ENCODE results near the gene MROH2A. TPM values are rescaled to one million over a fixed set of nuclear protein-coding genes. Genes with fewer than 3 reads are reported as not detected.
"Not testable (repeated sequence)": the region's sequence is repeated elsewhere in the genome, so short reads cannot be mapped to it uniquely, and the experiment has no call there.

The MROH2A gene
- total and polyA plus RNA-seq, 2 donors, result 0.32 to 7.3 TPM

DNA sequence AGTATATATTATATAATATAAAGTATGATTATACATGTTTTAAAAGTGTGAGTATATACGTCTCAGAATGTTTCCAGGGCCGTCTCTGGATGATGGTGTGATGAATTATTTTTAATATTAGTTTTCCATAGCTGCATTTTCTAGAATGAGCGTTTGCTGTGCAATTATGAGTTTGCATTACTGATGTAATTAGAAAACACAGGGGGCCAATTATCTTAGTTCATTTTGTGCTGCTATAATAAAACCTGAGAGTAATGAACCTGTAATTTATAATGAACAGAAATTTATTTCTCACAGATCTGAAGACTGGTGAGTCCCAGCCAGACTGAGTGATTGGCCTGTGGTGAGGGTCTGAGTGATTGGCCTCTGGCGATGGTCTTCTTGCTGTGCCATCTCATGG lies 80.2 kb downstream of the MROH2A start:
- WGBS, result 78% methylated on average over 4 of the region's 4 CpGs
- no peak overlapping the region for H3K27ac ChIP-seq (ENCODE audit: low read depth)
- H3K4me1 ChIP-seq (ENCODE audit: insufficient read depth), result no peaks in the 10 kb centered on the region
- no peaks in the 10 kb centered on the region for H3K36me3 ChIP-seq (ENCODE audit: insufficient read depth)
- DNase-seq (ENCODE audit: extremely low spot score), result no peak
- H3K4me3 ChIP-seq (ENCODE audit: low read depth, low read length), result no peak overlapping the region

DNA sequence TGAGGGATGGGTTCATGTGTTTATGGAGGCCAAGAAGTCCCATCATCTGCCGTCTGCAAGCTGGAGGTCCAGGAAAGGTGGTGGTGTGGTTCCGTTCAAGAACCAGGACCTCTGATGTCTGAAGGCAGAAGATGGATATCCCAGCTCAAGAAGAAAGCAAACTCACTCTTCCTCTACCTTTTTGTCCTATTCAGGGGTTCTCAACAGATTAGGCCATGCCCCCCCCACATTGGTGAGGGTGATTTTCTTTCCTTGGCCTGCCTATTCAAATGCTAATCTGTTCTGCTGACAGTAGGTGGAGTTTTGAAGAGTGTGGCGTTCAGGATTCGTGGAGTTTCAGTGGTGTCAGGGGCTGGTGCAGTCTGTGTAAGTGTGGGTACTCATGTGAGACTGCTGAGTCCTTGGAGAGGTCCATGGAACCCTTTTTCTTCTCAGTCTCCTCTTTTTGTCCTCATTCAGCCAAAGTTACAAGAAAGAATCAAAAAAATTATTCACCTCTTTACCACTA lies 84.2 kb downstream of the MROH2A start:
- no peak for DNase-seq (ENCODE audit: extremely low spot score)
- H3K4me1 ChIP-seq (ENCODE audit: insufficient read depth), result no peaks in the 10 kb centered on the region
- H3K4me3 ChIP-seq (ENCODE audit: low read depth, low read length), result no peak overlapping the region
- no peak overlapping the region for H3K27ac ChIP-seq (ENCODE audit: low read depth)
- H3K36me3 ChIP-seq (ENCODE audit: insufficient read depth), result no peaks in the 10 kb centered on the region
- 78% methylated on average over 4 of the region's 4 CpGs for WGBS

DNA sequence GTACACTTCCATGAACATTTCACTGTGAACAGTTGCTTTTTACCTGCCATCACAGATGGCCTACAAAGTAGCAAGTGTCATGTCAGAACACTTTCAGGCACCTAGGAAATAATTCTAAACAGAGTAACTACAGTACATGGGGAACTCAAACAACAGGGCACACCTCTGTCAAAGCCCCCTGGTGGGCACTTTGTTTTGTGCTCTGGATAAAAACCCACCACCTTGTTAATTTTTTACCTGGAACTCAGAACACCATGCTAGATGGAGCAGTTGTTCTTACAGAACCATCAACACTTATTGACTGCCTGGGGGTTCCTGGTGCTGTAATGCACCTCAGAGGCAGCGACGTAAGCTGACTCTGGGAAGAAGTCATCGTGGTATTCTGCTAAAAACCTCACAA lies 87.7 kb downstream of the MROH2A start:
- DNase-seq (ENCODE audit: extremely low spot score), result no peak
- Histone ChIP-seq H3K36me3 (ENCODE audit: insufficient read depth) (no peaks in the 10 kb centered on the region), H3K4me3 (ENCODE audit: low read depth, low read length) (no peak overlapping the region), H3K27ac (ENCODE audit: low read depth) (no peak overlapping the region), H3K4me1 (ENCODE audit: insufficient read depth) (no peaks in the 10 kb centered on the region)
- 92% methylated on average over 3 of the region's 3 CpGs for WGBS

DNA sequence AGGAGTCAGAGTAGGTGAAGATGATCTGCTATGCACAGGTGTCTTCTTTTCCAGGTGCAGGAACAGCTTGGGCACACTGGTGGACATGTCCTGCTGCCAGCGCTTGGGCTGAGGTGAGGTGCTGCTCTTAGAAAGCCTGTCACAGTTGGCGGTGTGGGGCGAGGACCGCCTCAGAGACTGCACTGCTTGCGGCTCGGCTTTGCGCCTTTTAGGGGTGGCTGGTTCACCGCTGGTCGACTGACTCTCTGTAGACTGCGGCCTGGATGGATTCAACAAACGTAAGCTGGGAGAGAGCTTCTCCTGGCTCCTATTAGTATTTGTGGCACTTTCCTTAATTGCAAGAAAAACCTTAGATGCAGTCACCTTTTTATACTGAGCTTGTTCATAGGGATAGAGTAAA lies 88.3 kb downstream of the MROH2A start:
- Histone ChIP-seq H3K4me1 (ENCODE audit: insufficient read depth) (no peaks in the 10 kb centered on the region), H3K36me3 (ENCODE audit: insufficient read depth) (no peaks in the 10 kb centered on the region), H3K4me3 (ENCODE audit: low read depth, low read length) (no peak overlapping the region), H3K27ac (ENCODE audit: low read depth) (no peak overlapping the region)
- WGBS, result 94% methylated on average over 11 of the region's 11 CpGs
- DNase-seq (ENCODE audit: extremely low spot score), result no peak

DNA sequence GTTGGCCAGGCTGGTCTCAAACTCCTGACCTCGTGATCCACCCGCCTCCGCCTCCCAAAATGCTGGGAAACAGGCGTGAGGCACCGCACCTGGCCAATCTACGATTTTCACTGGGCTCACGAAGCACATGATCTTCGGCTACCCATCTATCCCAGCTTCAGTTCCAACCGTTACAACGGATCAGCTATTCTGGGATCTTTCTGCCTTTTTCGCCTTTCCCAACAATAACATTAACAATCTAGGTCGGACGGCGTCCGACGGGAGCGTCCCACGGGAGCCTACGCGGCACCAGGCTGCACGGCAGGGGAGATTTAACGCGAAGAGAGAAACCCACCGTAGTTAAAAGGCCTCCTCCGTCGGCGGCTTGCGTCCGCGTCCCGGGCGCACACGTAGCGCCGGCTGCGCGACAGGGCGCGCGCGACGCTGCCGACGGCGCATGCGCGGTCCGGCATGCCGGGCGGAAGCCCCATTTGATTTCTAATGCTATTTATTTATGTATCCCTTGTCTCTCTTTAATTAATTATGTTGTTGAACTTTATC lies 89.9 kb downstream of the MROH2A start, which contains the start of gene MSL3B:
Gene MSL3B, minus strand, starts transcription at position 394 of the 540 bp plus-strand sequence.
- Histone ChIP-seq H3K4me1 (ENCODE audit: insufficient read depth) (no peaks in the 10 kb centered on the region), H3K4me3 (ENCODE audit: low read depth, low read length) (peak within 1 kb of the TSS; percentile 34), H3K27ac (ENCODE audit: low read depth) (no peak within 1 kb of the TSS), H3K36me3 (ENCODE audit: insufficient read depth) (no peaks in the 10 kb centered on the region)
- WGBS, result 8% methylated on average over 50 of the region's 50 CpGs
- DNase-seq (ENCODE audit: extremely low spot score), result no peak

DNA sequence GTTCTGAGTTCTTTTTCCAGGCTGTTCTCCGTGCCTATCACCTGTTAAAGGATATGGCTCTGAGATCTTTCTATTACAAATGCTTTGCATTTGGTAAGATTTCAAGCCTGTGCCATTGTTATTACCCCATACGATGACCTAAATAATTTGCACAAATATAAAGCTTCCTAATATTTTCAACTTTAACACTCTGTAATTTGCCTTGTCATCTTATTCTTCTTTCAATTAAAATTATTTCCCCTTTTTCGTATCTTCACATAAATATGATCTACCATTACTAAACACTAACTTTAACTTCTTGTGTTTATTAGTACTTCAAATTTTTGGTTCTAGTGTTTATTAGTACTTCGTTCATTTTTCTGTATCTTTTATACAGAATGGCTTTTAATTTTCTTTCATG lies 93.3 kb downstream of the MROH2A start:
- 63% methylated on average over 4 of the region's 4 CpGs for WGBS
- H3K27ac ChIP-seq (ENCODE audit: low read depth), result no peak overlapping the region
- no peak for DNase-seq (ENCODE audit: extremely low spot score)
- H3K4me1 ChIP-seq (ENCODE audit: insufficient read depth), result no peaks in the 10 kb centered on the region
- no peaks in the 10 kb centered on the region for H3K36me3 ChIP-seq (ENCODE audit: insufficient read depth)
- no peak overlapping the region for H3K4me3 ChIP-seq (ENCODE audit: low read depth, low read length)

DNA sequence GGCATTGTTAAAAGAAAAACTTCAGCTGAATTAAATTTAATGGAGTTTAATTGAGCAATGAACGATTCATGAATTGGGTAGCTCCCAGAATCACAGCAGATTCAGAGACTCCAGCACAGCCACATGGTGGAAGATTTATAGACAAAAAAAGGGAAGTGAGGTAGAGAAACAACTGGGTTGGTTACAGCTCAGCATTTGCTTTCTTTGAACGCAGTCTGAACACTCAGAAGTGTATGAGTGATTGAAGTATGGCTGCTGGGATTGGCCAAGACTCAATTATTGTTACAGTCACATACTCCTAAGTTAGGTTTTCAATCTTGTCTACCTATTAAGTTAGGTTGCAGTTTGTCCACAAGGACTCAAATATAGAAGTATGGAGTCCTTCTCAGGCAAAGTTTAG lies 94.0 kb downstream of the MROH2A start:
- H3K4me3 ChIP-seq (ENCODE audit: low read depth, low read length); H3K4me1 ChIP-seq (ENCODE audit: insufficient read depth); DNase-seq (ENCODE audit: extremely low spot score); H3K36me3 ChIP-seq (ENCODE audit: insufficient read depth); H3K27ac ChIP-seq (ENCODE audit: low read depth): not testable (repeated sequence)
- 45% methylated on average over 2 of the region's 2 CpGs for WGBS

DNA sequence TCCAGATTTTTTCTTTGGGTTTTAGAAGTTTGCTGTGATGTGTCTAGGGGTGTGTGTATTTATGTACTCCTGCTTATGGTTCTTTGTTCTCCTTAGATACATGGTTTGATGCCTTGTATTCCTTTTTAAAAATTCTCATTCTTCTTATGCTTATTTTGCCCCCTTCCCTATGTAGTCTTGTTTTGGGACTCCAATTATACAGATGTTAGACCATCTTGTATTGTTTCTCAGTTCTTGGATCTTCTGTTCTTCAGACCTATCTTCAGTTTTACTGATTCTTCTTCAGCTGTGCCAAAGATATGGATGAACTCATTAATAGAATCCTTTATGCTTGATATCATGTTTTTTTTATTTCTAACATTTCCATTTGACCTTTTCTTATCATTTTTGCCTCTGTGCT lies 104.2 kb downstream of the MROH2A start:
- H3K27ac ChIP-seq (ENCODE audit: low read depth), result no peak overlapping the region
- no peaks in the 10 kb centered on the region for H3K4me1 ChIP-seq (ENCODE audit: insufficient read depth)
- no peaks in the 10 kb centered on the region for H3K36me3 ChIP-seq (ENCODE audit: insufficient read depth)
- no peak for DNase-seq (ENCODE audit: extremely low spot score)
- no peak overlapping the region for H3K4me3 ChIP-seq (ENCODE audit: low read depth, low read length)

Other genes with a start within 250 kb of the MROH2A start
- 59.6 TPM for gene USP40, start 211.5 kb upstream of the MROH2A start, total RNA-seq
- gene USP40, start 211.5 kb upstream of the MROH2A start, polyA plus RNA-seq, result 16.0 TPM
- 0.16 TPM for gene UGT1A8, start 160.7 kb upstream of the MROH2A start, total RNA-seq
- gene UGT1A8, start 160.7 kb upstream of the MROH2A start, polyA plus RNA-seq, result 0.56 TPM
- not detected for gene UGT1A10, start 141.9 kb upstream of the MROH2A start, total RNA-seq
- not detected for gene UGT1A10, start 141.9 kb upstream of the MROH2A start, polyA plus RNA-seq
- not detected for gene UGT1A9, start 106.4 kb upstream of the MROH2A start, total RNA-seq
- 0.16 TPM for gene UGT1A9, start 106.4 kb upstream of the MROH2A start, polyA plus RNA-seq
- 2.5 TPM for gene UGT1A7, start 96.4 kb upstream of the MROH2A start, total RNA-seq
- 0.08 TPM for gene UGT1A7, start 96.4 kb upstream of the MROH2A start, polyA plus RNA-seq
- 17.6 TPM for gene UGT1A6, start 85.4 kb upstream of the MROH2A start, total RNA-seq
- gene UGT1A6, start 85.4 kb upstream of the MROH2A start, polyA plus RNA-seq, result 19.9 TPM
- gene UGT1A5, start 65.4 kb upstream of the MROH2A start, total RNA-seq, result 0.79 TPM
- gene UGT1A5, start 65.4 kb upstream of the MROH2A start, polyA plus RNA-seq, result not detected
- gene UGT1A4, start 59.6 kb upstream of the MROH2A start, total RNA-seq, result 1.1 TPM
- gene UGT1A4, start 59.6 kb upstream of the MROH2A start, polyA plus RNA-seq, result 1.2 TPM
- 1.2 TPM for gene UGT1A3, start 49.3 kb upstream of the MROH2A start, total RNA-seq
- gene UGT1A3, start 49.3 kb upstream of the MROH2A start, polyA plus RNA-seq, result 0.14 TPM
- 1.9 TPM for gene UGT1A1, start 18.1 kb upstream of the MROH2A start, total RNA-seq
- 5.6 TPM for gene UGT1A1, start 18.1 kb upstream of the MROH2A start, polyA plus RNA-seq
- 8.9 TPM for gene HJURP, start 76.2 kb downstream of the MROH2A start, total RNA-seq
- gene HJURP, start 76.2 kb downstream of the MROH2A start, polyA plus RNA-seq, result 0.27 TPM
- not detected for gene TRPM8, start 139.0 kb downstream of the MROH2A start, total RNA-seq
- 0.05 TPM for gene TRPM8, start 139.0 kb downstream of the MROH2A start, polyA plus RNA-seq

Measured in urinary bladder (tissue), 4 donors.